ENCODE measurements around the gene HNRNPC.
"Not testable (repeated sequence)": the region's sequence is repeated elsewhere in the genome, so short reads cannot be mapped to it uniquely, and the experiment has no call there.

Gene HNRNPC

DNA sequence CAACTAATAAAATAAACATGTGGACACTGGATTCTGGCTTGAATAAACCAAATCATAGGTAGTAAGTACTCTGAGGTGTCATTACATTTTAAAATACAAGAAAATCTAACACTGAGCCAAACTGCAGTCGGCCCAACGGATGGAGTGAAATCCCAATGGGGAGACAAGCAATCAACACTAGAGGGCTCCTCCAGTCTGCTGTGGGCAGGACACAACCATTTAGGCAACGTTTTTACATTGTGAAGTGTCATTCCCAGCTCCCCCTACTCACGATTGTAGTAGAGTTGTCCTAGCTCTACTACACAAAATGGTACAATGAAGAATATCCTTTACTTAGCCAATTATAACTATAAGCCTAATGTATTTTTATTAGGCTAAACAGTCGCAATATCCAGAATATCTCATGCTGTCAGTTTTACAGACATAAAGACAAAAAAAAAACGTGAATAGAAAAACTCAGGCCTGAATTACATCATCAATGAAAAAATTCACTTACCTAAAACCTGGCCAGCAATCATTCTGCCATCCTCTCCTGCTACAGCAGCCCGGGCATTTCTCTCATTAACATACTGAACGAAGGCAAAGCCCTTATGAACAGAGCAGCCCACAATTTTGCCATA is 35.7 kb downstream of the HNRNPC start:
- TF ChIP-seq, protein P1, sequence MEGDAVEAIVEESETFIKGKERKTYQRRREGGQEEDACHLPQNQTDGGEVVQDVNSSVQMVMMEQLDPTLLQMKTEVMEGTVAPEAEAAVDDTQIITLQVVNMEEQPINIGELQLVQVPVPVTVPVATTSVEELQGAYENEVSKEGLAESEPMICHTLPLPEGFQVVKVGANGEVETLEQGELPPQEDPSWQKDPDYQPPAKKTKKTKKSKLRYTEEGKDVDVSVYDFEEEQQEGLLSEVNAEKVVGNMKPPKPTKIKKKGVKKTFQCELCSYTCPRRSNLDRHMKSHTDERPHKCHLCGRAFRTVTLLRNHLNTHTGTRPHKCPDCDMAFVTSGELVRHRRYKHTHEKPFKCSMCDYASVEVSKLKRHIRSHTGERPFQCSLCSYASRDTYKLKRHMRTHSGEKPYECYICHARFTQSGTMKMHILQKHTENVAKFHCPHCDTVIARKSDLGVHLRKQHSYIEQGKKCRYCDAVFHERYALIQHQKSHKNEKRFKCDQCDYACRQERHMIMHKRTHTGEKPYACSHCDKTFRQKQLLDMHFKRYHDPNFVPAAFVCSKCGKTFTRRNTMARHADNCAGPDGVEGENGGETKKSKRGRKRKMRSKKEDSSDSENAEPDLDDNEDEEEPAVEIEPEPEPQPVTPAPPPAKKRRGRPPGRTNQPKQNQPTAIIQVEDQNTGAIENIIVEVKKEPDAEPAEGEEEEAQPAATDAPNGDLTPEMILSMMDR (IDR thresholded peaks at IDR 0.05; ENCODE audit: low read depth, low read length, missing control alignments): peak; percentile 26
- H3K4me3 ChIP-seq (replicated peaks; ENCODE audit: low read depth, low read length): no peak overlapping the region
- no peak for DNase-seq (ENCODE audit: extremely low read depth, low read depth)

DNA sequence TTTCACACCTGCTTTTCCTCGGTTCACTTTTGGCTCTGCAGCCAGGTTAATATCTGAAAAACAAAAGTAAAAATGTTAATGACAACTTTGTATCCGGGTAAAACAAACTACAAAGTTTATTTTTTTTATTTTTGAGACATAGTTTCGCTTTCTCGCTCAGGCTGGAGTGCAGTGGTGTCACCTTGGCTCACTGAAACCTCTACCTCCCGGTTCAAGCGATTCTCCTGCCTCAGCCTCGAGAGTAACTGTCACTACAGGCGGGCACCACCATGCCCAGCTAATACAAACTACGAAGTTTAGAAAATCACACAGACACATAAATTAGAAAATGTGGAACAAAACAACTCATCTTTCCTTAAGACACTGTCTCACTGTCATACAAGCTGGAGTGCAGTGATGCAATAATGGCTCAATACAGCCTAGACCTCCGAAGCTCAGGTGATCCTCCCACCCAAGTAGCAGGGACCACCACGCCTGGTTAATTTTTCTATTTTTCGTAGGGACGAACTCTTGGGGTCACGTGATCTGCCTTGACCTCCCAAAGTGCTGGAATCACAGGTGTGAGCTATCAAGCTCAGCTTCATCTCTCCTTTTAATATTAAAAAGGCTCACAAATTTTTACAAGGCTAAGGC is 38.1 kb downstream of the HNRNPC start:
- no peak overlapping the region for H3K4me3 ChIP-seq (replicated peaks; ENCODE audit: low read depth, low read length)
- DNase-seq (ENCODE audit: extremely low read depth, low read depth): no peak
- TF ChIP-seq, protein P1 (IDR thresholded peaks at IDR 0.05; ENCODE audit: low read depth, low read length, missing control alignments): no peak

DNA sequence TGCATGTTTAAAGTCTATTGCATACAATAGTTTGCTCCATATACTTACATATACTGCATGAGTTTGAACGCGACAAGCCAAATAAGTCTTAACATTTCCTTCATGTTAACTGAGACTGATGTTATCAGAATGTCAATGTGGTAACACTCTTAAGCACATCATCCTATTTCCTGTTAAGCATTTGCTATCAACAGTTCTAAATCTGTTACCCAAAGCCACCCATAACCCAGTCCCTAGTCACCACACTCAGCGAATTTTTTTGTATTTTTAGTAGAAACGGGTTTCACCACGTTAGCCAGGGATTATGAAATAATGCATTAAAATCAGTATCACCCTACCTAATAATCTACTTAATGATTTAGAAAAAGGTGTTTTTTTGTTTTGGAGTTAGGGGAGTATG is 39.4 kb downstream of the HNRNPC start:
- no peak for DNase-seq (ENCODE audit: extremely low read depth, low read depth)
- TF ChIP-seq, protein P1 (IDR thresholded peaks at IDR 0.05; ENCODE audit: low read depth, low read length, missing control alignments): no peak
- H3K4me3 ChIP-seq (replicated peaks; ENCODE audit: low read depth, low read length): no peak overlapping the region

DNA sequence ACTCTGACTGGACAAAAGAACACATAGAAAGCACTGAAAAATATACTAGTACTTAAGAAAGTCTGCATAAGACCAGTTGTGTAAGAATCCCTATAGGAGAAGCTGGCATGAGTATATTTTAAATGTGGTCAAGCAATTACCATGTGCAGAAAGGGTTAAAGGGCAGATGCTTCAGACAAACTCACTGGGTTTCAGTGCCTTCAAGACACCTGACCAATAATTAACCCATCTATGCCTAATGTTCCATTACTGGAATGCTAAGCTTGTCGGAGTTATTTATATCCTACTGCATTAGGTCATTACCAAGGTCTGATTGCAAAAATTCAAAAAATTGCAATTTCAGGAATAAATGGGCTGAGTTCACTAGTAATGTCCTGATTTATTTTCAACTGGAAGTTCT is 41.3 kb downstream of the HNRNPC start:
- H3K4me3 ChIP-seq (replicated peaks; ENCODE audit: low read depth, low read length): no peak overlapping the region
- TF ChIP-seq, protein P1 (IDR thresholded peaks at IDR 0.05; ENCODE audit: low read depth, low read length, missing control alignments): no peak
- DNase-seq (ENCODE audit: extremely low read depth, low read depth): no peak

DNA sequence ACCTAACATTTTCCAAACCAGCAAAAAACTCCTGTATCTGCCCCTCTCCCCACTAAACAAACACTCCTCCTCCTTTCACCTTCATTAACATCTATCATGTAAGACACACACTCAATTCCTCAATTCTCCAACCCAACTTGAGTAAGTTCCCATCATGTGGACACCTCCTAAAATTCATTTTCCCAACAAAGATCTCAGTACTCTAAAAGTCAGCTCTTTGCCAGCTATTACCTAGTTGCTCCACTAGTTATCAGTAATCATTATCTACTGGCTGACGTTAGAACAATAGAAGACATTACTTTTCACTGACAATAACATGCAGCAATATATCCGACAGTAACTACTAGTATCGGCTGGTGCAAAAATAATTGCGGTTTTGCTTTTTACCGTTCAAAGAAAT is 42.1 kb downstream of the HNRNPC start:
- TF ChIP-seq, protein P1 (IDR thresholded peaks at IDR 0.05; ENCODE audit: low read depth, low read length, missing control alignments): no peak

DNA sequence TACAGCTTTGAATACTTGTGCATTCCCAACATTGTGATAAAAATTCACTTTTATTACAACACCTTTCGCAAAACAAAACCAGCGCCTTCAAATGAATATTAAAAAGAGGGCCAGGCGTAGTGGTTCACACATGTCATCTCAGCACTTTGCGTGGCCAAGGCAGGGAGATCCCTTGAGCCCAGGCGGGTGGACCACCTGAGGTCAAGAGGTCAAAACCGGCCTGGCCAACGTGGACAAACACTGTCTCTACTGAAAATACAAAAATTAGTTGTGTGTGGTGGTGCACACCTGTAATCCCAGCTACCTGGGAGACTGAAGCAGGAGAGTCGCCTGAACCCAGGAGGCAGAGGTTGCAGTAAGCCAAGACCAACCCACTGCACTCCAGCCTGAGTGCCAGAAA is 42.8 kb downstream of the HNRNPC start:
- TF ChIP-seq, protein P1 (IDR thresholded peaks at IDR 0.05; ENCODE audit: low read depth, low read length, missing control alignments): no peak
- DNase-seq (ENCODE audit: extremely low read depth, low read depth): no peak
- no peak overlapping the region for H3K4me3 ChIP-seq (replicated peaks; ENCODE audit: low read depth, low read length)

More for the DNA sequence above, 42.1 kb downstream of the HNRNPC start:
- H3K4me3 ChIP-seq (replicated peaks; ENCODE audit: low read depth, low read length): no peak overlapping the region
- no peak for DNase-seq (ENCODE audit: extremely low read depth, low read depth)

DNA sequence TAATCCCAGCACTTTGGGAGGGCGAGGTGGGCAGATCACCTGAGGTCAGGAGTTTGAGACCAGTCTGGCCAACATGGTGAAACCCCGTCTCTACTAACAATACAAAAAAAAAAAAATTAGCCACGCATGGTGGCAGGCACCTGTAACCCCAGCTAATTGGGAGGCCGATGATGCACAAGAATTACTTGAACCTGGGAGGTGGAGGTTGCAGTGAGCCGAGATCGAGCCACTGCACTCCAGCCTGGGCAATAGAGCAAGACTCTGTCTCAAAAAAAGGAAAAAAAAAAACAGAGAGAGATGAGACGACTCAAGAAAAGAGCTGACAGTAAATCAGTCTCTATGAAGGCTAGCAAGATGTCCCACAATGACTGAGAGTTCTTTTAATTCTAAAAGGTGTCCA is 44.1 kb downstream of the HNRNPC start:
- H3K4me3 ChIP-seq (replicated peaks; ENCODE audit: low read depth, low read length); DNase-seq (ENCODE audit: extremely low read depth, low read depth): not testable (repeated sequence)
